Muscle of leg (tissue), 11 donors: Measurements from ENCODE around the gene HS3ST5. TPM values are rescaled to one million over a fixed set of nuclear protein-coding genes. Genes with fewer than 3 reads are reported as not detected.
"Not testable (repeated sequence)": the region's sequence is repeated elsewhere in the genome, so short reads cannot be mapped to it uniquely, and the experiment has no call there.

ENCODE experiments used
- DNase-seq: peaks from one replicate; pipeline ENCODE4 v3.0.0; 2013
- H3K27ac ChIP-seq: one replicate; pipeline ENCODE4 v1.5.1; 2013; ENCODE audit warnings: mild to moderate bottlenecking, low read length, control low read depth
- H3K27me3 ChIP-seq: one replicate; pipeline ENCODE4 v1.6.1; 2013; ENCODE audit warnings: low read length; ENCODE audit not compliant: control insufficient read depth, insufficient read depth
- H3K36me3 ChIP-seq: one replicate; pipeline ENCODE4 v1.6.1; 2013; ENCODE audit warnings: low read length; ENCODE audit not compliant: control insufficient read depth, insufficient read depth
- H3K4me1 ChIP-seq: one replicate; pipeline ENCODE4 v1.6.1; 2013; ENCODE audit warnings: low read length; ENCODE audit not compliant: control insufficient read depth, insufficient read depth
- H3K4me3 ChIP-seq: one replicate; pipeline ENCODE4 v1.5.1; 2013; ENCODE audit warnings: low read length, control low read depth
- H3K9me3 ChIP-seq: replicated peaks from 2 replicates; pipeline ENCODE4 v1.6.1; 2013; ENCODE audit warnings: low read depth, low read length; ENCODE audit not compliant: control insufficient read depth
- WGBS: methylation state at CpG from one replicate; pipeline ENCODE4 v1.1.5; 2013; ENCODE audit warnings: missing lambda C conversion rate; ENCODE audit not compliant: insufficient coverage; 5-methylcytosine and 5-hydroxymethylcytosine counted together
- polyA plus RNA-seq, 8 donors: library from polyadenylated mRNA; unstranded; fragments of 120-200 nt; gene quantifications; one replicate each; pipeline versions ENCODE4 v1.2.1 to v1.2.3, GENCODE V29; 2013; ENCODE audit warnings: inconsistent platforms in 1 of 8, low replicate concordance in 1 of 8; ENCODE audit not compliant: insufficient read length in 8 of 8, insufficient read depth in 1 of 8
- total RNA-seq: library from RNA; stranded (reverse); fragments of 120-200 nt; gene quantifications from one replicate; pipeline ENCODE4 v1.2.4, GENCODE V29; 2013

The HS3ST5 gene
- total and polyA plus RNA-seq, 9 donors, result 0.22 to 1.0 (median 0.64) TPM

DNA sequence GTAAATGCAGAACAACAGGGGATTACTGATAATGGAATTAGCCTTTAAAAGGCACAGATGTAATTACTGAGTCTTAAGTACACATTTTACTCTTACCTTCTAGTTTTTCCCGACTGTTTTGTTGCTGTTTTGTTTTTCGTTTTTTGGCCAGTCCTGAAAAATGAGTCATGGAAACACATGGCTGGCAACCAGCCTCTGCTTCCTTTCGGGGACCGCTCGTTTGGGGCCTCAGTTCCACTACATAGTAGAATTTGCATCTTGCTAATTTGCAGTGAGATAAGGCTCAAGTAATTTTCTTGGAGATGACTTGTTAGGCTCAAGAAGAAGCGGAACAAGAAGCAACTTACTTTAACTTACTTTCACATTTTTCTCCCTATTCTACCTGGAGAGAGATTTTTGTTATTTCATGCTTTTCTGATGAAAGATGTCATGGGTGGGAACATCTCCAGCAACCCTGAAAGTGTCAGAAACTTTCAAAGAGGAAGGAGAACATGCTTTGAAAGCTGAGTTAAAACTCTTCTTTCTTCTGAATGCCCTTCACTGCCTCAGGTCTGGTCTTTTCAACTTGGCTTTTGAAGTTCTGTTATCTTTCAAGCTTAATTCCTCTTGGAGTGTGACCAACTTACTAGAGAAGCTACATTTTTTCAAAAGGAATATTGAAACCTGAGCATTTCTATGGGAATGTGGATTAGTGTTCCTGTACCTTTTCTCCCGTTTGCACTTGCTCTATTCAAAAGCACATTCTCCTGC is 300.4 kb downstream of the HS3ST5 start:
- Histone ChIP-seq H3K4me1 (no peaks in the 10 kb centered on the region), H3K9me3 (no peaks in the 10 kb centered on the region), H3K27me3 (no peaks in the 10 kb centered on the region), H3K27ac (no peak overlapping the region), H3K4me3 (no peak overlapping the region), H3K36me3 (peaks cover 2% of the 10 kb centered on the region)
- peak; percentile 81 for DNase-seq
- no CpG with 5 or more reads among the region's 7 CpGs for WGBS

DNA sequence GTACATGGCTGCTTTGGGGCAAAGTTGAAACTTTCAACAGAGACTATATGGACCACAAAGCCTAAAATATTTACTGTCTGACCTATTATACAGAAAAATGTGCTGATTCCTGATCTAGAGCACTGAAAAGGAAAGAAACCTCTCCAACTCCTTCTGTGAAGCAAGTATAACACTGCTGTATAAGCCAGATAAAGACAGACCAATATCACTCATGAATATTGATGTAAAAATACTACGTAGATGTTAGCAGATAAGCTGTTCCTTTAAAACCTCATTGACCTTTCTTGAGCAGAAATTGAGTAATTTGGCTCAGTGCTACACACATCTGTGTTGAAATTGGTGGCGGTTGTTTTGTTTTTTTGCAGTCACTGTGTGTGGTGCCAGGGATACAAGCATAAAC is 302.0 kb downstream of the HS3ST5 start:
- no CpG with 5 or more reads among the region's 2 CpGs for WGBS
- no peaks in the 10 kb centered on the region for H3K27me3 ChIP-seq

DNA sequence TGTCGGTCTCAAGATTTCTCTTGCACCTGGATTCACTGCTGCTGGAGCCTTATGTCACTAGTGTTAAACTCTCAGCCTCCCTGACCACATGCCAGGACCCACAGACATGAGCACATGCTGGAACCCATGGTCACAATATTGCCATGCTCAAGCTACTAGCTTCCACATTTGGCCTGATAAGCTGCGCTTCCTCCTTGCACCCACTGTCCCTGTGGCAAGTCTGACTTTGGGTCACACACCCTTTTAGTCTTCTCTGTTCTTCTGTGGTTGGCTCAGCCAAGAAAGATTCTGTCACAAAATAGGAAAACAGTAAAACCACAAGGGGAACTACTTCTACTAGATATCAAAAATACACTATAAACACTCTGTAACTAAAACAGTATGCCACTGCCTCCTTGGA is 303.0 kb downstream of the HS3ST5 start:
- DNase-seq, result no peak
- Histone ChIP-seq H3K4me3 (no peak overlapping the region), H3K4me1 (no peaks in the 10 kb centered on the region), H3K9me3 (no peaks in the 10 kb centered on the region), H3K27ac (no peak overlapping the region), H3K36me3 (peaks cover 2% of the 10 kb centered on the region), H3K27me3 (no peaks in the 10 kb centered on the region)
- WGBS, result 81% methylated on average over 2 of the region's 2 CpGs

More for the DNA sequence above, 302.0 kb downstream of the HS3ST5 start:
- H3K4me3 ChIP-seq, result no peak overlapping the region
- peaks cover 2% of the 10 kb centered on the region for H3K36me3 ChIP-seq
- H3K4me1 ChIP-seq, result no peaks in the 10 kb centered on the region
- no peak overlapping the region for H3K27ac ChIP-seq
- no peak for DNase-seq
- no peaks in the 10 kb centered on the region for H3K9me3 ChIP-seq

DNA sequence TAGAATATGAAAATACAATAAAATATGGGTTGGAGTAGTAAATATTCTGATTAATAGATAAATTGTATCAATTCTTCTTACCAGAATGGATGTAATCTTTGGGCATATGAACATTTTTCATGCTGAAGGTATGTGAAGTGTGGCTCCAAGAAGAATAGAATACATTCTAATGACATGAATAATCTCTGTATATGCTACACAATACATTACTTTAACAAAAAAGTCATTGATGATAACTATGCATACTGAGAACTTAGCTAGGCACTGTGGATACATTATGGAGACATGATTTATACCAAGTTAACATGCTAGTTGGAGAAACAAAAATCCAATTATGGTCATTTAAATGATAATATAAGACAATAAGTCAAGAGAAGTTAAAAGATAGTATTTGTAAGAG is 309.2 kb downstream of the HS3ST5 start:
- Histone ChIP-seq H3K27ac (no peak overlapping the region), H3K4me3 (no peak overlapping the region), H3K27me3 (no peaks in the 10 kb centered on the region), H3K36me3 (no peaks in the 10 kb centered on the region), H3K9me3 (no peaks in the 10 kb centered on the region), H3K4me1 (peaks cover 3% of the 10 kb centered on the region)
- DNase-seq, result no peak

DNA sequence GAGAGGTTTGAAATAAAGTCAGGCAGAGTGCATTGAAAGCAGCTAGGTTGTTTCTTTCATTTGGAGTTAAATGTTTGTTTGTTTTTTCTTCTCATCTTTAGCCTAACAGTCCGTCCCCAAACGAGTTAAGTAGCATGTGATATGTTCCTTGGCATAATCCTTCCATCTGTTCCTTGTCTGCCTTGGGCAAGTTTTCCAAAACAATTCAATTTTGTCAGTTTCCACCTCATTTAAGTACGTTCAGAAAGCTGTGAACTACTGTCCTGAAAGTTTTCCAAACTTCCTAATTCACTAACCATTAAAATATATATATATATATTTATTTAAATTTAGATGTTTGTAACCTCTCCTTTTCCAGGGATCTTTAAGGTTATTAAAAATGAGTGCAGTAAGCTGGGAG is 310.1 kb downstream of the HS3ST5 start:
- H3K27me3 ChIP-seq, result no peaks in the 10 kb centered on the region
- 57% methylated on average over 2 of the region's 3 CpGs for WGBS
- H3K36me3 ChIP-seq, result no peaks in the 10 kb centered on the region
- H3K27ac ChIP-seq, result no peak overlapping the region
- H3K9me3 ChIP-seq, result no peaks in the 10 kb centered on the region
- no peak overlapping the region for H3K4me3 ChIP-seq
- H3K4me1 ChIP-seq, result peaks cover 3% of the 10 kb centered on the region
- DNase-seq, result no peak

DNA sequence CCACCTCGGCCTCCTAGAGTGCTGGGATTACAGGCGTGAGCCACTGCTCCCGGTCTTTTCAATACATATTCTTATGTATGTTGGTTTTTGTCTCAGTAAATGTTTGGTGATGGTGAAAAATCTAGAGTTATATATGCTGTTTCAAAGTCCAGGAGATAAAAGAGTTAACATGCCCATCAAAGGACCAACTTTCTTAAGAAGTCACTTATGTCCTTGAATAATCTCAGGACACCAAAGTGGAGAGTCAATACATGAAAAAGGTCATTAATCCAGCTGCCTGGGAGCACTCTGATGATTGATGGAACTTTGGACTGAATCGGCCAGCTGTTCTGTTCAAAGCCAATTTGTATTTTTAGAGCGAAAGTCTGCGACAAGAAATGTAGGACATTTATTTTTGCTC is 312.1 kb downstream of the HS3ST5 start:
- H3K27ac ChIP-seq, result no peak overlapping the region
- H3K36me3 ChIP-seq, result no peaks in the 10 kb centered on the region
- peak; percentile 19 for DNase-seq
- no peaks in the 10 kb centered on the region for H3K27me3 ChIP-seq
- H3K9me3 ChIP-seq, result no peaks in the 10 kb centered on the region
- H3K4me3 ChIP-seq, result no peak overlapping the region
- 60% methylated on average over 3 of the region's 6 CpGs for WGBS
- peaks cover 3% of the 10 kb centered on the region for H3K4me1 ChIP-seq

DNA sequence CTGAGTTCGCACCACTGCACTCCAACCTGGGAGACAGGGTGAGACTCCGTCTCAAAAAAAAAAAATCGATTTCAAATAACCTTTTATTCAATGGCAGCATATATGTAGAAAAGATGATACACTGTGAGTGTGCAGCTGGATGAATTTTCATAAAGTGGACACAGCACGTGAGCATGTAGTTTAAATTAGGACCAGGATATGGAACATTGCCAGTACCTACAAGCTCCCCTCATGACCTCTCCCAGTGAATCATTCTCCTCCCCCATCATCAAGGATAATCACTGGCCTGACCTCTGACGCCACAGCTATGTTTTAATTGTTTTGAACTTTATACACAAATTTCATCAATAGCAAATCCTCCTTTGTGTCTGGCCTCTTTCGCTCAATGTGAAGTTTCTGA is 318.1 kb downstream of the HS3ST5 start:
- Histone ChIP-seq H3K36me3 (no peaks in the 10 kb centered on the region), H3K4me1 (no peaks in the 10 kb centered on the region), H3K27me3 (no peaks in the 10 kb centered on the region), H3K9me3 (no peaks in the 10 kb centered on the region), H3K27ac (no peak overlapping the region), H3K4me3 (no peak overlapping the region)
- no peak for DNase-seq
- 83% methylated on average over 1 of the region's 6 CpGs for WGBS

DNA sequence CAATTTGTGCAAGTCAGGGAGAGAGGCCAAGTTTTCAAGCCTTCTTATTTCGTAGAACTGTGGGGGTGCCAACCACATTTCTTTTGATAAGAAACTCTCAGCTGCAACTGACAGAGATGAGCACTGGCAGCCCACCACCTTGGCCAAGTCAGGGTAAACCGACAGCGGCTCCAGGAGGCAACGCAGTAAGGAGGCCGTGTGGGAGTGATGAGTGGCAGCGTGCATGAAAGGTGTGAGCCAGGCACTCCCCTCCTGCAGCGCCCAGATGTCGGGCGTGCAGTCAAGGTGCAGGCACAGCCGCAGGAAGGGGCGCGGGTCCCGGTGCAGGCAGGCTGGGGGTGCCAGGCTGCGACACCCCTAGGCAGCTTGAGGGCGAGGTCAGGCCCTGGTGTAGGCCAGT is 322.6 kb downstream of the HS3ST5 start:
- Histone ChIP-seq H3K27me3 (no peaks in the 10 kb centered on the region), H3K4me1 (peaks cover 4% of the 10 kb centered on the region), H3K4me3 (no peak overlapping the region), H3K9me3 (no peaks in the 10 kb centered on the region), H3K27ac (no peak overlapping the region), H3K36me3 (no peaks in the 10 kb centered on the region)
- 97% methylated on average over 14 of the region's 15 CpGs for WGBS
- no peak for DNase-seq

DNA sequence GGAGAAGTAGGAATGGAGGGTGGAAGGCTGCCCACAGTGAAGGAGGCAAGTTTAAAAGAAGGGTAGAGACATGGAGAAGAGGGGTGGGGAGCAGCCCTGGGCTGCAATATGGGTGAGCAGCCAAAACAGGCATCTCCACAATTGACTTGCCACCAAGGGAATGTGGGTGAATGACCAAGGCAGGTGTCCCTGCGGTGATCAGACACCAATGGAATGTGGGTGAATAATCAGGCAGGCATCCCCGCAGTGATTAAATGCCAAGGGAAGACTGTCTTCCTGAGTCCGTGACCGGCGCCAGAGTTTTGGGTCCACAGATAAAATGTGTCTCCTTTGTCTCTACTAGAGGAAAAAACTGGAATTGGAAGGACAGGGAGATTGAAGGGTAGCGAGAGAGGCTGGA is 325.7 kb downstream of the HS3ST5 start:
- not testable (repeated sequence) for H3K4me3 ChIP-seq, H3K9me3 ChIP-seq, H3K27me3 ChIP-seq, H3K36me3 ChIP-seq, DNase-seq, H3K27ac ChIP-seq, H3K4me1 ChIP-seq
- WGBS, result 62% methylated on average over 6 of the region's 6 CpGs

DNA sequence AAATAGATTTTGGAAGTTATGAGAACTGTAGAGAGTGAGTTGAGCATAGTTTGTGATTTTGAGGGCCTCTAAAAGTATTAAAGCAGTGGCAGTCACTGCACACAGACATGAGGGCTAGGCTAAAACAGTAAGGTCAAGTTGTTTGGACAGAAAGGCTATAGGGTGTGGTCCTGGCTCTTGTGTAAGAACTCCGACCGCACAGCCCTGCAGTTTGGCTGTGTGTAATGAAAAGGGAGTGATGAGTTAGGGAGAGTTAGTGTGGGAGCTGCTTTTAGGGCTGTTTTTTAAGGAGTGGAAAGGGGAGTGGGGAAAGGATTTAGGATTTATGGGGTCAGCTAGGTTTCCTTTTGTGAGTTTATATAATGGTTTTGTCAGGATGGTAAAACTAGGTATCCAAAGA is 328.7 kb downstream of the HS3ST5 start:
- not testable (repeated sequence) for H3K4me3 ChIP-seq, DNase-seq, H3K9me3 ChIP-seq, H3K36me3 ChIP-seq, H3K4me1 ChIP-seq, H3K27ac ChIP-seq, H3K27me3 ChIP-seq
- 50% methylated on average over 2 of the region's 2 CpGs for WGBS

DNA sequence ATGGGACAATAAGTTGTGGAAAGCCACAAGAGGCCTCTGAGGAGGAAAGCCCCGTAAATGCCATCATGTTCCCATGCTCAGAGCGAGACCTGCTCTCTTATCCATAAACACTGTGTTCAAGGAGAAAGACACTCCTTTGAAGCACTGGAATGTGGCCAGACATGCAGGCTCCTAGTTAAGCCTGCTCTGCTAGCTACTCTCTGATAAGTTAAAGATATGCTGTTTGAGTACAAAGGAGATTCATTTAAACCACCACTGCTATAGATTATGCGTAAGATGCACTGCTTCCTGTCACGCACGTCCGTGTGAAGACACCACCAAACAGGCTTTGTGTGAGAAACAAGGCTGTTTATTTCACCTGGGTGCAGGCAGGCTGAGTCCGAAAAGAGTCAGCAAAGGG is 331.3 kb downstream of the HS3ST5 start:
- H3K4me3 ChIP-seq, H3K27me3 ChIP-seq, H3K27ac ChIP-seq, H3K36me3 ChIP-seq, H3K4me1 ChIP-seq, DNase-seq, H3K9me3 ChIP-seq: not testable (repeated sequence)
- 100% methylated on average over 1 of the region's 7 CpGs for WGBS
